Measurements from ENCODE around the gene C16orf74.

C16orf74 gene

DNA sequence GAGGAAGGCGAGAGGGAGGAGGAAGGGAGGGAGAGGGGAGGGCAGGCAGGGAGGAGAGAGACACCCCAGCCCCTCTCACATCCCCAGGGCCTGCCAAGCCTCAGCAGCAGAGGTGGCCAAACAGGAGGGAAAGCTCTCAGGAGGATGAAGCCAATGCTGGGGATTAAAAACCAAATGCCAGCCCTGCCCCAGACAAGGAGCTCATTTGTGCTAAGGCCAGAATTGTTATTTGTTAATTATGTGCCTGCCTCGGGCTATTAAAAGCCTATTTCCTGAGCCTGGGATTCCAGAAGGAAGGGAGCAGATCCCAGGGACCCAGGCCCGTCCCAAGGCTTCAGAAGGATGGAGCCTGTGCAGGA is 34.2 kb downstream of the C16orf74 start:
- DNase-seq: no peak

DNA sequence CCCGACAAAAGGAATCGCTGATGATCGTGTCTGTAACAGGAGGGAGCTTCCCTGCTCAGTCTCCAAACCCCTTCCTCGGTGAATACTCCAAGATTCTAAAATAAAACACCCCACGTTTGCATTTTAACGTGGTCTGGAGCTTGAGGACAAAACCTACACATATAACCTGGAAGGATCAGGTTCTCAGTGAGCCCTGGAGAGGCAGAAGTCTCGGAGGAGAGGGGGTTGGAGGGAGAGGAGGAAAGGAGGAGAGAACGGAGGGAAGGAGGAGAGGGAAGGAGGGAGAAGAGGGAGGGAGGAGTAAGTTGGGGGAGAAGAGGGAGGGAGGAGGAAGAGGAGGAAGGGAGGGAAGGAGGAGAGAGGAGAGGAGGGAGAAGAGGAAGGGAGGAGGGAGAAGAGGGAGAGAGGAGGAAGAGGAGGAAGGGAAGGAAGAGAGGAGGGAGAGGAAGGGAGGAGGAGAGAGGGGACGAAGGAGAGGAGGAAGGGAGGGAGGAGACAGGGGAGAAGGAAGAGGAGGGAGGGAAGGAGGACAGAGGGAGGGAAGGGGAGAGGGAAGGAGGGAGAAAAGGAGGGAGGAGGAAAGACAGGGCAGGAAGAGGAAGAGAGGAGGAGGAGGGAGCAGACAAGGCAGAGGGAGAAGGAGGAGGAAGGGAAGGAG is 34.7 kb downstream of the C16orf74 start:
- no peak for DNase-seq

- DNase-seq: no peak
These were observed 35.5 kb downstream of the C16orf74 start for GRCh38 chr16:85715169-85716021.

DNA sequence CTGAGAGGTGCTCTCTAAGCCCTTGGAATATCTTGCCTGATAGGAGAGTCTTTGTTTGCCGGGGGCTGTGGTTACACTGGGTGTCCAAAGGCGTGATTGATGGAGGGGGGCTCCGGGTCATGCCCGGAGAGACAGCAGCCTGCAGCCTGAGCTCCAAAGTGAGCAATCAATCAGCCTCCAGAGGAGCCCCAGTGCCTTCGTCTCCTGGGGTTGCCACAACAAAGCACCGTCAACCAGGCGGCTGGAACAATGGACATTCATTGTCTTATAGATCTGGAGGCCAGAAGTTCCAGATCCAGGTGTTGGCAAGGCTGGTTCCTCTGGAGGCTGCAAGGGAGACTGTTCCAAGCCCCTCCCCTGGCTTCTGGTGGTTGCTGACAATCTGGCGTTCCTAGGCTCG is 38.1 kb downstream of the C16orf74 start:
- DNase-seq: no peak

- no peak for DNase-seq
These were observed 38.8 kb downstream of the C16orf74 start for GRCh38 chr16:85711982-85712587.

- DNase-seq: no peak
These were observed 40.2 kb downstream of the C16orf74 start for GRCh38 chr16:85710732-85711131.

GRCh38 chr16:85709766-85710585 is 40.9 kb downstream of the C16orf74 start:
- DNase-seq: no peak

DNA sequence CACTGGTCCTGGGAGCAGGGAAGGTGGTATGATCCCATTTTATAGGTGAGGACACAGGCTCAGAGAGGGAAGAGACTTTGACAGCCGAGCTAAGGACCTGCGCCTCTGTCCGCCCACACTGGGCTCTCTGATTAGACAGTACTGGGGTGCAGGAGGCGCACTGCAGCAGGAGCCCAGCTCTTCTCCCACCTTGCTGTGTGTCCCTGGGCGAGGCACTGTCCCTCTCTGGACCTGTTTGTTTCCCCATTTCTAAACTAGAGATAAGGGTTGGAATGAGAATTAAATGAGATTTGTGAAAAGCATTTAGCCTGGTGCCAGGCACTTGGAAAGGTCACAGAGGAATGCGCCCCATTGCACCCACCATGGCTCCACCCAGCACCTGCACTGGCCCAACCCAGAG is 42.6 kb downstream of the C16orf74 start:
- DNase-seq: no peak

DNA sequence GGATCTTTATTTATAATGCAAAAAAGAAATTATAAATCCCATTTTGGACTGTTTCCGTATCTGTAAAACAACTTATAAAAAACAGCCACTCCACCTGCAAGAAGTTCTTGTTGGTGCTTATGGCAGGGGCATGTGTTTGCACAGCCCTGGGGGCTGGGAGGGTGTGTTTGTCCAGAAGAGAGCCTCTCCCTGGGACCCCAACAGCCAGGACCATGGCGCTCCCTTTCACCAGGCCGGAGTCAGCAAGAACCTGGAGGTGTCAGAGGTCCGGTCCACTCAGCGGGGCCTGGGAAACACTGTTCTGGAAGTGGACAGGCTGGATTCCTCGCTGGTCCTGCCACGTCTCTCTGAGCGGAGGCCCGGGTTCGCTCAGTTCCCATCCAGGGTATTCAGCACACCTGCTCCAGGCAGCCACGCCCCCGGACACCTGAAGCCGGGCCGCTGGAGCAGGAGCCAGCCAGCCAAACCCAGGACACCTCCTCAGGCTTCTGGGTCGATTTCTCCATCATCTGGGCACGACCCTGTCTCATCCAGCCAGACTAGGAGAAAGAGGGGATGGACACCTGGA is 43.3 kb downstream of the C16orf74 start:
- no peak for DNase-seq

DNA sequence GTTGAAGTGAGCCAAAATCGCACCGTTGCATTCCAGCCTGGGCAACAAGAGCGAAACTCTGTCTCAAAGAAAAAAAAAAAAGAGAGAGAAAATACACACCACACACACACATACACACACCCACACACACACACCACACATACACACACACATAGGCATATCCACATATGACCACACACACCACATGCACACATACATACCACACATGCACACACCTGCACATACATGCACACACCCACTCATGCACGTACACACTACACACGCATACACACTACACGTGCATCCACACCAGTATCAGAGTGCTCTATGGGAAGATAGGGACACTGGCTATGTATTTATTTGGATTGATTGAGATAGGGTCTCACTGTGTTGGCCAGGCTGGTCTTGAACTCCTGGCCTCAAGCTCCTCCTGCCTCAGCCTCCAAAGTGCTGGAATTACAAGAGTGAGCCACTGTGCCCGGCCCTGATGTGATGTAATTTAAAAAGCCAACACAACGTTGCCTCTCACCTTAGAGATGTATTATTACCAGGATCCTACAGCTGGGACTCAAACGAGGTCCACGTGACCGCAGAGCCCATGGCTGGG is 44.4 kb downstream of the C16orf74 start:
- no peak for DNase-seq

- no peak for DNase-seq
These were observed 45.7 kb downstream of the C16orf74 start for GRCh38 chr16:85704900-85705846.

DNA sequence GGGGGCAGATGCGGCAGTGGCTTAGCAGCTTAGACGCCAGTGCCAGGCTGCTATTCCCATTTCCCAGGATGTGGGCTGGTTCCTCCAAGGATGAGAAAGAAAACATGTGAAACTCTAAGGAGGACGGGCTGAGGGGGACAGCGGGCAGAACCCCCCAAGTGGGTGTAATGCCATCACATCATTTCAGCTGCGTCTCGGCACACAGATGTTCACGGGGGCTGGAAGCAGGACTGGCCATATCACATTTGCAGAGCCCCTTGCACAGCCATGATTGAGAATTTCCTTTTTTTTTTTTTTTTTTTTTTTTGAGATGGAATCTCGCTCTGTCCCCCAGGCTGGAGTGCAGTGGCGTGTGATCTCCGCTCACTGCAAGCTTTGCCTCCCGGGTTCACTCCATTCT is 46.9 kb downstream of the C16orf74 start:
- DNase-seq: no peak

- DNase-seq: peak; percentile 39
These were observed 51.3 kb downstream of the C16orf74 start for GRCh38 chr16:85699628-85700027.

DNA sequence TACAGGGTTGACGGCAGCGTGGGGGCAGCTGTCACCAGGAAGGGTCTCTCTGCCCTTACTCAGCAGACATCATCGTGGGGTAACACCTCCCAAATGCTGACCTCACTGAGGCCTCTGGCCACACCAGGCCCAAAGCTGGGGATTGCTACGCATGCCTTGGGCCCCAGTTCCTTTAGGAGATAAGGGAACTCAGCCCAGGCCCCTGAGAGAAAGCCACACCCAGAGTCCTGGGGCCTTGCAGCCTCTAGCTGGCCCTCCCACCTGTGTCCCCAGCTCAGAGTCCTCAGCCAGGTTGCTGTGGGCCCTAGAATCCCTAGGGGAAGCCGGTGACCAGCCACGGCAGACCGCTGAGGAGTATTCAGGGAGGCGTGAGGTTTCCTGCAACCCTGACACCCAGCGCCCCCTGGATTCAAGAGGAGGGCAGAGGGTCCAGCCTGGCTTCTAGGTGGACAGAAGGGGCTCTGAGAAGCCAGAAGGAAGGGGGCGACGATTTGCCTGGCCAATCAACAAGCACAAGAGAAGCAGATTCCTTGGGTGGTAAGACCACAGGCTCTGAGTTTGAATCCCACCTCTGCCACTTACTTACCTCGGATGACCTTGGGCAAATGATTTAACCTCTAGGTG is 51.8 kb downstream of the C16orf74 start:
- no peak for DNase-seq

- DNase-seq: no peak
These were observed 52.4 kb downstream of the C16orf74 start for GRCh38 chr16:85698459-85698891.

GRCh38 chr16:85697431-85697830 is 53.5 kb downstream of the C16orf74 start:
- DNase-seq: no peak

DNA sequence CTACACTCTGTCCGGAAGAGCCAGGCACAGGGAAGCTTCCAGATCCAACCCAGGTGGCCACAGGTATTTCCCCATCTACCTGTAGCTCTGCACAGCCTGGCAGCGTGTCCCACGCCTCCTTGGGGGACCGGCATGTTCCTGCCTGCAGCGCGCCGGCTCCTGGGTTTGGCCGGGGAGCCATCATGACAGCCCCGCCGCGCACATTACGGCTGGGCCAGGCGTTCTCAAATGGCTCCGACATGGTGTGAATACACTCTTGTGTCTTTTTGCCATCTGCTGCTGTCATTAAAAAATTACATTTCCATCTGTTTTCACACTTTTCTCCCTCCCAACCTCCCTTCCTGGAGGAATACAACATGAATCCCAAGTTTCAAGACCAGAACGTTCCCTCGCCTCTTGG is 54.1 kb downstream of the C16orf74 start:
- DNase-seq: no peak

DNA sequence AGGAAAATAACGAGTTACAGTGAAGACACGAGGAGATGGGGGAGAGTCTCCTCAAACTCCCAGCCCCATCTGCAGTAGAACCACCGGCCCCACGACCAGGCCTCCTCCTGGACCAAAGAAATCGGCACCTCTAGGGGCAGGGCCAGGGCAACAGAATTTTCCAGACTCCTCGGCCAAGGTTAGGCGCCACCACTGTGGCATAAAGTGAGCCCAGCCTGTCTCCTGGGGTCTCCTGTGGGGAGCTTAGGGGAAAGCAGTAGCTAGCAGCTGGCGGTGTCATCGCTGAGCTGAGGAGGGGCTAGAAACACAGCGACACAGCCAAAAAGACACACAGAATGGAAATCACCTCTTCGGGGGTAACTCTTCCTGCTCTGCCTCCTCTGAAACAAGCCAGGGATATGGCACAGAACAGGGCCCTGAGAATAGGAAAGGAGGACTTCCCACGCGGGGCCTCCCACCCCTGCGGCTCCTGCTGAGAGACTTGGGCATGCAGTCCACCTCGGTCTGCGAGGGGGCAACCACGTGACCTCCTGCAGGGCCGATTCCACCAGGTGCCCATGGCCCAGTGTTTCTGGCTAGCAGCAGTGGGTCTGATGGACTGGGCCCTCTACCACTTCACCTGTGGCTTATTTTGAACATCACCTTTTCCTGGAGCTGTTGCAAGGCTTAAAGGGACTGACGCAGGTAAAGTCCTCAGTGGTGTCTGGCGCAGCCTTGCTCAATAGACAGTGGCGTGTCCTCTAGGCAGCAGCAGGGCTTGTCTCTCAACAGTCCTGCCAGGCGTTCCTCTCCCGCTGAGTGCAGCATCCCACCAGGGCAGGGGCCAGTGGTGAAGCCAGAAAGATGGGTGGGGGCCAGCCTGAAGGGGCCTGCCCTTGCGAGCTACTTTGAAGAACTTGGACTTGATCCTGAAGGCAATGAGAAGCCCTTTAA is 55.4 kb downstream of the C16orf74 start:
- DNase-seq: no peak

GRCh38 chr16:85690469-85691064 is 60.3 kb downstream of the C16orf74 start:
- peak; percentile 18 for DNase-seq
